ENCODE results near the gene MYCT1. TPM values are rescaled to one million over a fixed set of nuclear protein-coding genes. Genes with fewer than 3 reads are reported as not detected.

The MYCT1 gene
- 0.29 and 0.36 TPM in 2 replicates for total RNA-seq

GRCh38 chr6:152697634-152698033, at the start of gene MYCT1:
MYCT1 (plus strand) TSS chr6:152697897; CDS start chr6:152697903, 6 bp downstream.
- no peaks in the 10 kb centered on the region for H3K9me3 ChIP-seq (ENCODE audit: low read depth, low read length)
- no peak within 1 kb of the TSS for H3K4me3 ChIP-seq (ENCODE audit: insufficient read depth, low read length)
- H3K27me3 ChIP-seq (ENCODE audit: insufficient read depth, low read length): no peaks in the 10 kb centered on the region
- peak within 1 kb of the TSS; percentile 83 for H2AFZ ChIP-seq (ENCODE audit: low read length)
- peak within 1 kb of the TSS; percentile 80 for H3K27ac ChIP-seq (ENCODE audit: low read depth, low read length)
- H3K4me2 ChIP-seq (ENCODE audit: insufficient read depth, low read length): peak within 1 kb of the TSS; percentile 44
- peaks cover 25% of the 10 kb centered on the region for H3K4me1 ChIP-seq (ENCODE audit: insufficient read depth, low read length)
- H3K79me2 ChIP-seq (ENCODE audit: insufficient read depth, low read length): no peaks in the 10 kb centered on the region
- no peak for DNase-seq (ENCODE audit: insufficient read length, low spot score, missing footprints)
- H3K36me3 ChIP-seq (ENCODE audit: insufficient read depth, low read length): no peaks in the 10 kb centered on the region
- no peak for TF ChIP-seq CTCF (IDR thresholded peaks at IDR 0.05; ENCODE audit: extremely low read depth, low read depth, low read length)
- H4K20me1 ChIP-seq (ENCODE audit: insufficient read depth, low read length): no peaks in the 10 kb centered on the region

- H3K9me3 ChIP-seq (ENCODE audit: low read depth, low read length): no peaks in the 10 kb centered on the region
- no peak for TF ChIP-seq CTCF (IDR thresholded peaks at IDR 0.05; ENCODE audit: extremely low read depth, low read depth, low read length)
- DNase-seq (ENCODE audit: insufficient read length, low spot score, missing footprints): no peak
- H3K27ac ChIP-seq (ENCODE audit: low read depth, low read length): no peak overlapping the region
- no peaks in the 10 kb centered on the region for H3K27me3 ChIP-seq (ENCODE audit: insufficient read depth, low read length)
- no peaks in the 10 kb centered on the region for H3K79me2 ChIP-seq (ENCODE audit: insufficient read depth, low read length)
- H3K4me3 ChIP-seq (ENCODE audit: insufficient read depth, low read length): no peak overlapping the region
- H3K36me3 ChIP-seq (ENCODE audit: insufficient read depth, low read length): no peaks in the 10 kb centered on the region
- H2AFZ ChIP-seq (ENCODE audit: low read length): no peak overlapping the region
- H3K4me1 ChIP-seq (ENCODE audit: insufficient read depth, low read length): no peaks in the 10 kb centered on the region
- no peaks in the 10 kb centered on the region for H4K20me1 ChIP-seq (ENCODE audit: insufficient read depth, low read length)
- H3K4me2 ChIP-seq (ENCODE audit: insufficient read depth, low read length): no peak overlapping the region
Observed at GRCh38 chr6:152648105-152648504, 49.6 kb upstream of the MYCT1 start.

GRCh38 chr6:152651986-152652385, 45.7 kb upstream of the MYCT1 start:
- Histone ChIP-seq H3K79me2 (ENCODE audit: insufficient read depth, low read length) (no peaks in the 10 kb centered on the region), H3K4me2 (ENCODE audit: insufficient read depth, low read length) (no peak overlapping the region), H4K20me1 (ENCODE audit: insufficient read depth, low read length) (no peaks in the 10 kb centered on the region), H3K27me3 (ENCODE audit: insufficient read depth, low read length) (no peaks in the 10 kb centered on the region), H3K4me3 (ENCODE audit: insufficient read depth, low read length) (no peak overlapping the region), H3K36me3 (ENCODE audit: insufficient read depth, low read length) (no peaks in the 10 kb centered on the region), H3K27ac (ENCODE audit: low read depth, low read length) (no peak overlapping the region), H3K9me3 (ENCODE audit: low read depth, low read length) (no peaks in the 10 kb centered on the region), H3K4me1 (ENCODE audit: insufficient read depth, low read length) (no peaks in the 10 kb centered on the region), H2AFZ (ENCODE audit: low read length) (no peak overlapping the region)
- no peak for DNase-seq (ENCODE audit: insufficient read length, low spot score, missing footprints)
- no peak for TF ChIP-seq CTCF (IDR thresholded peaks at IDR 0.05; ENCODE audit: extremely low read depth, low read depth, low read length)

- H4K20me1 ChIP-seq (ENCODE audit: insufficient read depth, low read length): no peaks in the 10 kb centered on the region
- TF ChIP-seq CTCF (IDR thresholded peaks at IDR 0.05; ENCODE audit: extremely low read depth, low read depth, low read length): no peak
- H3K4me2 ChIP-seq (ENCODE audit: insufficient read depth, low read length): no peak overlapping the region
- H3K27me3 ChIP-seq (ENCODE audit: insufficient read depth, low read length): no peaks in the 10 kb centered on the region
- no peaks in the 10 kb centered on the region for H3K79me2 ChIP-seq (ENCODE audit: insufficient read depth, low read length)
- no peaks in the 10 kb centered on the region for H3K36me3 ChIP-seq (ENCODE audit: insufficient read depth, low read length)
- no peaks in the 10 kb centered on the region for H3K4me1 ChIP-seq (ENCODE audit: insufficient read depth, low read length)
- DNase-seq (ENCODE audit: insufficient read length, low spot score, missing footprints): no peak
- H3K27ac ChIP-seq (ENCODE audit: low read depth, low read length): no peak overlapping the region
- H3K4me3 ChIP-seq (ENCODE audit: insufficient read depth, low read length): no peak overlapping the region
- H2AFZ ChIP-seq (ENCODE audit: low read length): no peak overlapping the region
- no peaks in the 10 kb centered on the region for H3K9me3 ChIP-seq (ENCODE audit: low read depth, low read length)
Observed at GRCh38 chr6:152661776-152662175, 35.9 kb upstream of the MYCT1 start.

All from osteoblast (primary cell).